GM12872 (cell line): ENCODE data around the gene MDM2.

Experiments used
- CTCF ChIP-seq: IDR thresholded peaks from 3 replicates; pipeline ENCODE4 v1.5.1; 2011; ENCODE audit warnings: low read depth, mild to moderate bottlenecking, low read length, moderate library complexity; ENCODE audit not compliant: insufficient read depth

The MDM2 gene

GRCh38 chr12:68804657-68805591 is 3.1 kb upstream of the MDM2 start:
- no peak for TF ChIP-seq CTCF

- no peak for TF ChIP-seq CTCF
Observed at GRCh38 chr12:68805592-68806120, 2.3 kb upstream of the MDM2 start.

- no peak for TF ChIP-seq CTCF
Observed at GRCh38 chr12:68806488-68807237, 1.3 kb upstream of the MDM2 start.

GRCh38 chr12:68808388-68809189 is 612 bp downstream of the MDM2 start:
- no peak for TF ChIP-seq CTCF

- no peak for TF ChIP-seq CTCF
Observed at GRCh38 chr12:68809190-68810026, 1.4 kb downstream of the MDM2 start.

- TF ChIP-seq CTCF, result no peak
Observed at GRCh38 chr12:68812553-68813241, 4.7 kb downstream of the MDM2 start.
